ENCODE data around the gene ITGA5.

Gene ITGA5

DNA sequence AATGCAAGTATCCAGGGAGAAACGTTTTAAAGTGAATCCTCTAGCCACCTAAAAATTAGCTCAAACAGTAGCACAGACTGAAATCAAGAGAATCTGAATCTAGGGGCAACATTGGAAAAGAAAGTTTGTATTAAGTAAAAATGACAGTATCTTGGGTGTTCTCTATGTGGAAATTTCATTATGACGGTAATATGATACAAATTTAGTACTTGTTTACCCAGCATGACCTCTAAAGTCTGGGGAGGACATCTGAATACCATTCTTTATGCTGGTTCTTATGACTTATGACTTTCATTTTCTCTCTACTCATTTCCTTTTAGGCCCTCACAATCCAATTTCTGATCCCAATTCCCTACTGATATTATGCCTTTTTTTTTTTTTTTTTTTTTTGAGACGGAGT lies 40.3 kb upstream of the ITGA5 start:
- Histone ChIP-seq H3K4me3 (ENCODE audit: low read depth, low read length) (no peak overlapping the region), H3K9me3 (ENCODE audit: severe bottlenecking) (no peaks in the 10 kb centered on the region), H3K36me3 (no peaks in the 10 kb centered on the region), H3K27me3 (ENCODE audit: insufficient read depth, low read depth, severe bottlenecking) (no peaks in the 10 kb centered on the region), H3K27ac (no peak overlapping the region)
- no peak for TF ChIP-seq CTCF (IDR thresholded peaks at IDR 0.05; ENCODE audit: low read depth, low read length)
- DNase-seq: no peak

DNA sequence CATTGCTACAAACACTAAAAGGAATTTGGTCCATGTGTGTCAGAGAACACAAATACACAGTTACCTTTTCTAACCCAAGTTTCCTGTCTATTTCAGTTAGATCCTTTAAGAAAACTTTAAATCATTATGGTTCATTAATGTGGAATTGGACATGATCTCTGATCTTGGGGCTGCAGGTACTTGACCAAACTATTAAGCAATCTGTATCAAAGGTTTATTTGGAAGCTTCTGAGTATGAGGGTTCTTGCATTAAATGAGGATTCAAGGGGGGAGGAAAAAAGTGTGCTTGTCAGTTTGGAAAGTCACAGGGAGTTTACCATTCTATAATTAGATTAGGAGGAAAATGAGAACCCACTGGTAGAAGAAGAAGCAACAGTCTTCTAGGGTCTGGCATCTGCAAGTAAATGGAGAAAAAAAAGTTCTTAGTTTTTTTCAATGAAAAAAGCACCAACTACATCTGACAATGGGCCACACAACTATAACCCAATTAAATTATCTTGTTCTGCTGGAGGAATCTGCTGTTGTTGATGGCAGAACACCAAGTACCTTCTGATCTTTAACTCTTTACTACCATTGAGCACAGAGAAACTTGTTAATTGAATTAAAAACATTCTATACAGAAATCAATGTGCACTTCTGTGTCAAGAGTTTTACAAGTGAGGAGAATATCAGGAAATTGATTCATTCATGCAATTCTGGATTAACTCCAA lies 36.8 kb upstream of the ITGA5 start:
- H3K36me3 ChIP-seq: no peaks in the 10 kb centered on the region
- H3K27me3 ChIP-seq (ENCODE audit: insufficient read depth, low read depth, severe bottlenecking): no peaks in the 10 kb centered on the region
- H3K9me3 ChIP-seq (ENCODE audit: severe bottlenecking): no peaks in the 10 kb centered on the region
- no peak overlapping the region for H3K27ac ChIP-seq
- H3K4me3 ChIP-seq (ENCODE audit: low read depth, low read length): no peak overlapping the region
- DNase-seq: no peak
- no peak for TF ChIP-seq CTCF (IDR thresholded peaks at IDR 0.05; ENCODE audit: low read depth, low read length)

DNA sequence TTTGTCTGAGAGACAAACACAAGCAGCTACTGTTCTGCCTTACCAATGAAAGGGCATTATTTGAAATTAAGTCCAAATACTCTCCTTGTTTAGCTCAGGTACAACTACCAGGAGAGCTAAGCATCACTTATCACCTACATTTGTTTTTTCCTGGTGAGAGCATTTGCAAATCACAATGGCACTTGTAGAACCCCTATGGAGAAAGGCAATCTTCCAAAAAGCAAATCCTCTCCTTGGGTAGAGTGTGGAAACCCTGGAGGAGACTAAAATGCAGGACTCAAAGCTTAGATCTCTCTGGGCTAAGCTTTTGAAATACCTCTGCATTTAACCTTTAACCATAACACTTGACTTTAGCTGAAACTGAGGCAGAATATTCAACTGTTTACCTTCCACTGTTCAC lies 33.6 kb upstream of the ITGA5 start:
- no peaks in the 10 kb centered on the region for H3K9me3 ChIP-seq (ENCODE audit: severe bottlenecking)
- H3K27ac ChIP-seq: no peak overlapping the region
- H3K4me3 ChIP-seq (ENCODE audit: low read depth, low read length): no peak overlapping the region
- TF ChIP-seq CTCF (IDR thresholded peaks at IDR 0.05; ENCODE audit: low read depth, low read length): no peak
- H3K27me3 ChIP-seq (ENCODE audit: insufficient read depth, low read depth, severe bottlenecking): no peaks in the 10 kb centered on the region
- no peaks in the 10 kb centered on the region for H3K36me3 ChIP-seq
- no peak for DNase-seq

DNA sequence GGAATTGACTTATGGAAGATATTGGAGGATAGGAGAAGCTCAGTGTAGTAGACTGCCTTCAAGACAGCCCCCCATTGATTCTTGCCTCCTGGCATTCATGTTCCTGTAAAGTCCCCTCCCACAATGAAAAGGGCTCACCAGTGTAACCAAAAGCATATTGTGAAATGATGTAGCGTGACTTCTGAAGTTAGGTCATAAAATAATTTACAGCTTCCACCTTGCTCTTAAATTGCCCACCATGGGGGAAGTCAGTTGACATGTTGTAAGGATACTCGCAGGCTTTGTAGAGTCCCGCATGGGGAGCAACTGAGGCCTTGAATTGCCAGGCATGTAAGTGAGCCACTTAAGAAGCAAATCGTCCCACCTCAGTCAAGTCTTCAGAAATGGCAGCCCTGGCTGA lies 29.3 kb upstream of the ITGA5 start:
- no peaks in the 10 kb centered on the region for H3K27me3 ChIP-seq (ENCODE audit: insufficient read depth, low read depth, severe bottlenecking)
- no peaks in the 10 kb centered on the region for H3K9me3 ChIP-seq (ENCODE audit: severe bottlenecking)
- H3K27ac ChIP-seq: no peak overlapping the region
- no peak for DNase-seq
- no peak overlapping the region for H3K4me3 ChIP-seq (ENCODE audit: low read depth, low read length)
- no peak for TF ChIP-seq CTCF (IDR thresholded peaks at IDR 0.05; ENCODE audit: low read depth, low read length)
- no peaks in the 10 kb centered on the region for H3K36me3 ChIP-seq

GRCh38 chr12:54447917-54448316 lies 28.9 kb upstream of the ITGA5 start:
- Histone ChIP-seq H3K9me3 (ENCODE audit: severe bottlenecking) (no peaks in the 10 kb centered on the region), H3K27ac (no peak overlapping the region), H3K27me3 (ENCODE audit: insufficient read depth, low read depth, severe bottlenecking) (no peaks in the 10 kb centered on the region), H3K36me3 (no peaks in the 10 kb centered on the region), H3K4me3 (ENCODE audit: low read depth, low read length) (no peak overlapping the region)
- no peak for DNase-seq
- no peak for TF ChIP-seq CTCF (IDR thresholded peaks at IDR 0.05; ENCODE audit: low read depth, low read length)

DNA sequence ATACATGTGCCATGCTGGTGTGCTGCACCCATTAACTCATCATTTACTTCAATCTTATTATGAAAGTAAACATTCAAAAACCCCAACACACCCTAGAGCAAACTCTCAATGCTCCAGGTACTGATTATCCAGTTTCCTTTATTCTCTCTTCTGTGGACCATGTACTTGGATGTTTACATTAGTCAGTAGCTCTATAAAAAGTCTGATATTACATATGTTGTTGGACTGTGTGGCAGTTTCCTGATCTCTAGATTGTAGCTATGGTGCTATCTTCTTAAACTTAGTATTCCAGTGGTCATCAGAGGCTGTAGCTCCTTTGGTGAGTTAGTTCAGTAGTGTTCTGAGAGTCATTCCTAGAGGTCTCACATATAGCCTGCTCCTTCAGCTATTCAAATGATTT lies 25.1 kb upstream of the ITGA5 start:
- Histone ChIP-seq H3K36me3 (no peaks in the 10 kb centered on the region), H3K4me3 (ENCODE audit: low read depth, low read length) (no peak overlapping the region), H3K9me3 (ENCODE audit: severe bottlenecking) (no peaks in the 10 kb centered on the region), H3K27me3 (ENCODE audit: insufficient read depth, low read depth, severe bottlenecking) (no peaks in the 10 kb centered on the region), H3K27ac (no peak overlapping the region)
- no peak for DNase-seq
- TF ChIP-seq CTCF (IDR thresholded peaks at IDR 0.05; ENCODE audit: low read depth, low read length): no peak
